Measurements from ENCODE around the gene KCMF1. TPM values are rescaled to one million over a fixed set of nuclear protein-coding genes. Genes with fewer than 3 reads are reported as not detected.

KCMF1 gene
- total RNA-seq, 2 experiments from 2014 or later, result 101 to 111 TPM

GRCh38 chr2:84991404-84992160 is 20.6 kb downstream of the KCMF1 start:
- Mint-ChIP-seq H3K36me3 (peaks cover 36% of the 10 kb centered on the region), H3K9me3 (no peaks in the 10 kb centered on the region), H3K27me3 (no peaks in the 10 kb centered on the region), H3K4me3 (no peak overlapping the region), H3K27ac (no peak overlapping the region), H3K4me1 (peaks cover 34% of the 10 kb centered on the region)
- DNase-seq, result no peak

DNA sequence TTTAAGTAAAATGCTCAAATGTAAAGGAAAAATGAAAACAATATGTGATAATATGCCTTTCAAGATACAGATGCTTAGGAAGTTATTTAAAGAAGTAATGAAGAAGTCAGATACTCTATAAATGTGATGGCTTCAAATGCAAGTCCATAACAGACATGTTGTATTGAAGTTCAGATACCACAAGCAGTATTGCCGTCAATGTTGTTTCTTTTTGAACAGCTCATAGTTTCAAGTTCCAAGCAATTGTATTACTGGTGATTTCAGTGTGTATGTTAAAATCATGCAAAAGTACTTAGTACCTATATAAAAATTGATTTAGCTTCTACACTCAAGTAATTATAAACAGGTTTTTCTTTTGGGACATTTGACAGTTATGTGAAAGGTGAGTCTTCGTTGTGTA is 24.9 kb downstream of the KCMF1 start:
- Mint-ChIP-seq H3K9me3 (no peaks in the 10 kb centered on the region), H3K4me3 (peak overlapping the region; percentile 7), H3K27ac (peak overlapping the region; percentile 83), H3K4me1 (peaks cover 52% of the 10 kb centered on the region), H3K36me3 (peaks cover 43% of the 10 kb centered on the region), H3K27me3 (no peaks in the 10 kb centered on the region)
- no peak for DNase-seq

- H3K4me3 Mint-ChIP-seq, result no peak overlapping the region
- H3K4me1 Mint-ChIP-seq, result peaks cover 61% of the 10 kb centered on the region
- H3K9me3 Mint-ChIP-seq, result no peaks in the 10 kb centered on the region
- H3K27ac Mint-ChIP-seq, result peak overlapping the region; percentile 89
- no peaks in the 10 kb centered on the region for H3K27me3 Mint-ChIP-seq
- DNase-seq, result no peak
- H3K36me3 Mint-ChIP-seq, result peaks cover 47% of the 10 kb centered on the region
These were observed 25.9 kb downstream of the KCMF1 start for GRCh38 chr2:84996909-84997308.

GRCh38 chr2:84999553-84999955 is 28.6 kb downstream of the KCMF1 start:
- Mint-ChIP-seq H3K27ac (peak overlapping the region; percentile 97), H3K4me3 (peak overlapping the region; percentile 55), H3K27me3 (no peaks in the 10 kb centered on the region), H3K4me1 (peaks cover 71% of the 10 kb centered on the region), H3K36me3 (peaks cover 53% of the 10 kb centered on the region), H3K9me3 (peaks cover 6% of the 10 kb centered on the region)
- no peak for DNase-seq

DNA sequence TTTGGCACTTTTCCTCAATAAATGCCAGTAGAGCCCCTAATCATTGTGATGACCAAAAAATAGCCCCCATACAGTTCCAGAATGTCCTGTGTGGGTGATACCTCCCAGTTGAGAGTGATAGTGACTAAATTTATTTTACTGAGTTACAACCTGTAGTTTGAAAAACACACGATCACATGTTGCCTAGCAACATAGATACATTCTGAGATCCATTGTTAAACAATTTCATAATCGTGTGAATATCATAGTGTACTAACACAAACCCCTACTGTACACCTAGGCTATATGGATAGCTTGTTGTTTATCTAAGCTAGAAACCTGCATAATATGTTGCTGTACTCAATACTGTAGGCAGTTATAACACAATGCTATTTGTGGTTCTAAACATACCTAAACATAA is 30.6 kb downstream of the KCMF1 start:
- Mint-ChIP-seq H3K27ac (peak overlapping the region; percentile 89), H3K9me3 (peaks cover 9% of the 10 kb centered on the region), H3K27me3 (no peaks in the 10 kb centered on the region), H3K4me3 (no peak overlapping the region), H3K4me1 (peaks cover 60% of the 10 kb centered on the region), H3K36me3 (peaks cover 59% of the 10 kb centered on the region)
- DNase-seq, result no peak

DNA sequence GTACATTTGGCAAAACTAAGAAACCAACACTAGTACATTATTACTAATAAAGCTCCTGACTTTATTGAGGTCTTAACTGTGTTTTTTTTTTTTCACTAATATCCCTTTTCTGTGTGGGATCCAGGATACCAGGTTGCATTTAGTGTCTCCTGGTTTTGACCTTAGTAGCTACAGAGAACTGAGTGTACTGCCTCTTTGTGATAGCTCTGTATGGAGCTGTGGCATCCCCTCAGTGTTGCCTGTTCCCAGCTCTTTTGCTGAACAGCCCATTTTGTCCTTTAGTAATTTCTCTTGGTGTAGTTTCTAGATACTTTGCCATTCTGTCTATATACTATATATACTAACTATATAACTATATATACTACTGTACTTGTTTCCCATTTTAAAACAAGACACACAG is 31.6 kb downstream of the KCMF1 start:
- DNase-seq, result no peak
- no peak overlapping the region for H3K4me3 Mint-ChIP-seq
- H3K9me3 Mint-ChIP-seq, result peaks cover 14% of the 10 kb centered on the region
- H3K4me1 Mint-ChIP-seq, result peaks cover 55% of the 10 kb centered on the region
- H3K27ac Mint-ChIP-seq, result peak overlapping the region; percentile 77
- H3K27me3 Mint-ChIP-seq, result no peaks in the 10 kb centered on the region
- peaks cover 63% of the 10 kb centered on the region for H3K36me3 Mint-ChIP-seq

DNA sequence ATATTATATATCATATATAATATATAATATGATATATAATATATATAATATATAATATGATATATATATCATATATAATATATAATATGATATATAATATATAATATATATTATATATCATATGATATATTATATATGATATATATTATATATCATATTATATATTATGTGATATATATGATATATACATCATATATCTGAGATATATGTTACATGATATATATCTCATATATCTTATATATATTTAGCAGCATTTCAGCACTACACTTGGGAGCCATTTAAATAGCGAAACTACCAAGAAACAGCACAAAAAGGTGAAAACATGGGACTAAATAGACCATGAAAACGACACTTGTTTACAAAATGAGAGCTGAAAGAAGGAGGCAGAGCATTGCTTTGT is 37.3 kb downstream of the KCMF1 start:
- Mint-ChIP-seq H3K4me3 (no peak overlapping the region), H3K36me3 (peaks cover 72% of the 10 kb centered on the region), H3K27me3 (no peaks in the 10 kb centered on the region), H3K4me1 (peaks cover 67% of the 10 kb centered on the region), H3K27ac (no peak overlapping the region), H3K9me3 (peaks cover 26% of the 10 kb centered on the region)
- no peak for DNase-seq

GRCh38 chr2:85009019-85009618 is 38.2 kb downstream of the KCMF1 start:
- no peak for DNase-seq
- peaks cover 69% of the 10 kb centered on the region for H3K4me1 Mint-ChIP-seq
- H3K4me3 Mint-ChIP-seq, result no peak overlapping the region
- no peaks in the 10 kb centered on the region for H3K27me3 Mint-ChIP-seq
- peaks cover 66% of the 10 kb centered on the region for H3K36me3 Mint-ChIP-seq
- peak overlapping the region; percentile 72 for H3K27ac Mint-ChIP-seq
- H3K9me3 Mint-ChIP-seq, result peaks cover 24% of the 10 kb centered on the region

GRCh38 chr2:85010404-85010803 is 39.4 kb downstream of the KCMF1 start:
- peaks cover 22% of the 10 kb centered on the region for H3K9me3 Mint-ChIP-seq
- no peak overlapping the region for H3K4me3 Mint-ChIP-seq
- peaks cover 79% of the 10 kb centered on the region for H3K4me1 Mint-ChIP-seq
- H3K27me3 Mint-ChIP-seq, result no peaks in the 10 kb centered on the region
- peak overlapping the region; percentile 77 for H3K27ac Mint-ChIP-seq
- H3K36me3 Mint-ChIP-seq, result peaks cover 55% of the 10 kb centered on the region
- DNase-seq, result no peak

- peaks cover 49% of the 10 kb centered on the region for H3K36me3 Mint-ChIP-seq
- DNase-seq, result no peak
- peaks cover 79% of the 10 kb centered on the region for H3K4me1 Mint-ChIP-seq
- peak overlapping the region; percentile 77 for H3K27ac Mint-ChIP-seq
- H3K9me3 Mint-ChIP-seq, result peaks cover 19% of the 10 kb centered on the region
- no peaks in the 10 kb centered on the region for H3K27me3 Mint-ChIP-seq
- peak overlapping the region; percentile 46 for H3K4me3 Mint-ChIP-seq
These were observed 40.1 kb downstream of the KCMF1 start for GRCh38 chr2:85011098-85011497.

DNA sequence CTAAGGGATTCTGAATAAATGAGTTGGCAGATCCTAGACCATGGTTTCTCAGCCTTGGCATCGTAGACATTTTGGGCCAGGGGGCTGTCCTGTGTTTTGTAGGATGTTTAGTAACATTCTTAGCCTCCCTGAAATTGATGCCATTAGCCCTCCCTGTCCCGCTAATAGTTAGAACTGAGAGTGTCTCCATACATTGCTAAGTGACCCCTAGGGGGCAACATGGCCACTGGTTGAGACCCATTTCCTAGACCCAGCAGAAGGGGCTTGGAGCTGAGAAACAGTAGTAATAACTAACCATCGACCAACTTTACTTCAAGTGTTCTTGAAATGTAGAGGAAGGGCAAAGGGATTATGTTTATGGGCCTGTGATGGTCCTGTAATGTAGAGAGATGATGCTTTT is 40.8 kb downstream of the KCMF1 start:
- Mint-ChIP-seq H3K36me3 (peaks cover 47% of the 10 kb centered on the region), H3K4me3 (no peak overlapping the region), H3K4me1 (peaks cover 80% of the 10 kb centered on the region), H3K9me3 (peaks cover 19% of the 10 kb centered on the region), H3K27ac (peak overlapping the region; percentile 77), H3K27me3 (no peaks in the 10 kb centered on the region)
- DNase-seq, result no peak

DNA sequence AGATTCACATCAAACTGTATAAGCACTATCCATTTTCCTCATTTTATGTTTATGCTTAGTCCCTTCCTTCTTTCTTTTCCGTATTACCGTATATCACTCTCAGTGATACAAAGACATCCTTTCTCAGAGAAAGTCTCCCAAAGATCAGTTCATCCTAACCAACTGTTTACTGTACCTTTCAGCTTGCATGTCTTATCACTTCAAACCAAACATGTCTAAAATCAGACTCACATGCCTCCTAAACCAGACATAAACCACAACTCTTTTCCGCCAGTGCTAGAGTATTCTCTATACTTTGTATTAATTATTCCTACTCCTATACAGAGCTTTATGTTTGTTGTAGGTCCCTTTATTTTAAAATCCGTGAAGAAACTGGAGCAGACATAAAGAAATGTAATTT is 41.5 kb downstream of the KCMF1 start:
- Mint-ChIP-seq H3K27me3 (no peaks in the 10 kb centered on the region), H3K9me3 (peaks cover 14% of the 10 kb centered on the region), H3K27ac (peak overlapping the region; percentile 65), H3K4me3 (peak overlapping the region; percentile 42), H3K36me3 (peaks cover 41% of the 10 kb centered on the region), H3K4me1 (peaks cover 79% of the 10 kb centered on the region)
- no peak for DNase-seq

GRCh38 chr2:85012855-85013254 is 41.9 kb downstream of the KCMF1 start:
- Mint-ChIP-seq H3K4me3 (no peak overlapping the region), H3K27me3 (no peaks in the 10 kb centered on the region), H3K4me1 (peaks cover 83% of the 10 kb centered on the region), H3K9me3 (peaks cover 14% of the 10 kb centered on the region), H3K36me3 (peaks cover 38% of the 10 kb centered on the region), H3K27ac (peak overlapping the region; percentile 65)
- DNase-seq, result no peak

GRCh38 chr2:85015653-85016360 is 44.8 kb downstream of the KCMF1 start:
- Mint-ChIP-seq H3K27ac (peak overlapping the region; percentile 85), H3K9me3 (peaks cover 5% of the 10 kb centered on the region), H3K4me1 (peaks cover 69% of the 10 kb centered on the region), H3K27me3 (no peaks in the 10 kb centered on the region), H3K36me3 (peaks cover 21% of the 10 kb centered on the region), H3K4me3 (no peak overlapping the region)
- no peak for DNase-seq

GRCh38 chr2:85016446-85016845 is 45.5 kb downstream of the KCMF1 start:
- Mint-ChIP-seq H3K9me3 (no peaks in the 10 kb centered on the region), H3K27ac (no peak overlapping the region), H3K4me3 (no peak overlapping the region), H3K36me3 (peaks cover 19% of the 10 kb centered on the region), H3K4me1 (peaks cover 67% of the 10 kb centered on the region), H3K27me3 (no peaks in the 10 kb centered on the region)
- DNase-seq, result no peak

All from activated naive CD8-positive, alpha-beta T cell treated with anti-CD3 and anti-CD28 coated beads for 36 hours (primary cell).